NCI-H460 (cell line): ENCODE data around the gene C11orf21. TPM values are rescaled to one million over a fixed set of nuclear protein-coding genes. Genes with fewer than 3 reads are reported as not detected.
A peak's percentile ranks its signal among the peaks of the same experiment; 100 is the strongest.

Experiments
- DNase-seq: peaks from one replicate; pipeline ENCODE4 v3.0.0-alpha.2; 2016; ENCODE audit warnings: low read depth; ENCODE audit errors: extremely low read depth
- total RNA-seq: library from RNA; depleted of rRNA; stranded (reverse); fragments of >200 nt; shearing (Covaris generic); gene quantifications from 2 replicates; pipeline ENCODE4 v1.2.3, GENCODE V29; 2014

C11orf21 gene
- total RNA-seq, 1 experiment from 2014 or later, result not detected

DNA sequence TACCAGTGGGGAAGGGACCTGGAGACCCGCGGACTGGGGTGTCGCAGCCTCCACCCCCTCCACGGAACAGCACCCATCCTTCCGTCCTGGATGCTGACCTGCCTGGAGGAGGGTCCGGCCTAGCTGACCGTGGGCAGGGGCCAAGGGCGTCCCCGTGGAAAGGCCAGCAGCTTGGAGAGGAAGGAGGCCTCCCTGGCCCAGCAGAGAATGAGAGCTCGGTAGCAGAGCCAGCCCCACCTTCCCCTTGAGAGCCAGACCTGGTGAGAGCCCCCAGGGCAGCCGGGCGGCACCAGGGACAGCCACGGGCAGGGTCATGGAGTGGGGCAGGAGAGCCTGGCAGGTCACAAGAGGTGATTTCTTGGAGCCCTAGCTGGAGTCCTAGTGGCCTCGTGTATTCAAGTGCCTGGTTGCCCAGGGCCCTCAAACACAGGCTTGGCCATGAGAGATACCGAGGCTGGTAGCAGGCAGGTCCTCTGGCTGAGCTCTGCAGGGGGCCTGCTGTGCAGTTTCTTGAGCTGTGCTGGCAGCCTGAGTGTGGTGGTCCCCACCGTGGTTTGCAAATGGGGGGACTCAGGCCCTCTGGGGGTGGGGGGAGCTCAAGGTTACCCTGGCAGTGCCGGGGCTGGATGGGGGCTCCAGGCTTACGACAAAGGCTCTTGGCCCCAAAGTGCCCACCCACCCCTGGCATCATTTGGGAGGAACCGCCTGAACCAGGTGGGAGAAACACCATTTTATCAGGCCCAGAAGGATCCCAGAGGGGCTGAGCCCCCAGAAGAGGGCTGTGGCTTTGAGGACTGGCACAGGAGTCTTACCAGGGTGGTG, 7.7 kb upstream of the C11orf21 start:
- DNase-seq, result no peak

DNA sequence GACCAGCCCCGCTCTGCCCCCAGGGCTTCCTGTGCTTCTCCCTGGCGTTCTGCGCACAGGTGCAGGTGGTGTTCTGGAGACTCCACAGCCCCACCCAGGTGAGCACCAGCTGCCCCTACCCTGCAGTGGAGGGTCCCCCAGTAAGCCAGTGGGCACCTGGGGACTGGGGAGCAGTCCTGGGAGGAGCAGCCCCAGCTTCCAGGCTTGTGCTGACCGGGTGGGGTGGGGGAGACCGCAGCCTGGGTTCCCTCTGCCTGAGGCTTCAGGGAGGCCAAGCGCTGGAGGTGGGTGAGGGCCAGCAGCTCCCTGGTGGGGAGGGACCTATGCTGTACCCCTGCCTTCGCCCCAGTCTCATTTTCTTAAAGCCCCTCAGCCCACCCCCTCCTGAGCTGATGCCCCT, 7.0 kb upstream of the C11orf21 start:
- no peak for DNase-seq

- DNase-seq, result no peak
These were observed 6.0 kb upstream of the C11orf21 start for GRCh38 chr11:2307501-2308331.

DNA sequence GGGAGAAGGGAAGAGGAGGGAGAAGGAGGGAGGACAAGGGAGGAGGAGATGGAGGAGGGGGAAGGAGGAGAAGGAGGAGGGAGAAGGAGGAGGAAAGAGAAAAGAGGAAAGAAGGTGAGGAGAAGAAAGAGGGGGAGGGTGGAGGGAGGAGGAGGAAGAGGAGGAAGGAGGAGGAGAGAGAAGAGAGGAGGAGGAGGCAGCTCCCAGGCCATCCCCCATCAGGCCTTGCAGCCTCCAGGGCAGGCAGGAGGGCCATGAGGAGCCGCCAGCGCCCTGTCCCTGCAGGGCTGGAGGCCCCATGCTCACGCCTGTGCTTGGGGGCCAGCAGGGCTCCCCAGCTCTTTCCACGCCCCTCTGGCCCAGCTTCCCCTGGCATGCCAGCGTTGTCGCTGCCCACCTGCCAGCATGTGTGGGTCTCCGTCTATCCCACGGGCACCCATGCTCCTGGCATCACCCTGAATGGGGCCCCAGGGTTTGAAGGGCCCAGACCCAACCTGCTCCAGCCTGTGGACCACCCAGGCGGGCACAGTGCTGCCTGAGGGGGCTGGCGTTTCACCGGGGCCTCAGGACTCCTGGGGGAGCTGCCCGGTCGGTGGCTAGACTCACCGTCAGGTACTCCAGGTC, 5.3 kb upstream of the C11orf21 start:
- DNase-seq, result no peak

GRCh38 chr11:2306452-2306823, 4.7 kb upstream of the C11orf21 start:
- DNase-seq, result no peak

GRCh38 chr11:2305788-2306451, 4.2 kb upstream of the C11orf21 start:
- DNase-seq, result no peak

- peak; percentile 43 for DNase-seq
These were observed 3.5 kb upstream of the C11orf21 start for GRCh38 chr11:2305140-2305778.

GRCh38 chr11:2304506-2305139, 2.9 kb upstream of the C11orf21 start:
- DNase-seq, result no peak

GRCh38 chr11:2303627-2304505, 2.1 kb upstream of the C11orf21 start:
- no peak for DNase-seq

GRCh38 chr11:2302896-2303626, 1.3 kb upstream of the C11orf21 start:
- no peak for DNase-seq

GRCh38 chr11:2302306-2302895, 683 bp upstream of the C11orf21 start:
- DNase-seq, result no peak

- no peak for DNase-seq
These were observed 635 bp downstream of the C11orf21 start for GRCh38 chr11:2300936-2301630.

DNA sequence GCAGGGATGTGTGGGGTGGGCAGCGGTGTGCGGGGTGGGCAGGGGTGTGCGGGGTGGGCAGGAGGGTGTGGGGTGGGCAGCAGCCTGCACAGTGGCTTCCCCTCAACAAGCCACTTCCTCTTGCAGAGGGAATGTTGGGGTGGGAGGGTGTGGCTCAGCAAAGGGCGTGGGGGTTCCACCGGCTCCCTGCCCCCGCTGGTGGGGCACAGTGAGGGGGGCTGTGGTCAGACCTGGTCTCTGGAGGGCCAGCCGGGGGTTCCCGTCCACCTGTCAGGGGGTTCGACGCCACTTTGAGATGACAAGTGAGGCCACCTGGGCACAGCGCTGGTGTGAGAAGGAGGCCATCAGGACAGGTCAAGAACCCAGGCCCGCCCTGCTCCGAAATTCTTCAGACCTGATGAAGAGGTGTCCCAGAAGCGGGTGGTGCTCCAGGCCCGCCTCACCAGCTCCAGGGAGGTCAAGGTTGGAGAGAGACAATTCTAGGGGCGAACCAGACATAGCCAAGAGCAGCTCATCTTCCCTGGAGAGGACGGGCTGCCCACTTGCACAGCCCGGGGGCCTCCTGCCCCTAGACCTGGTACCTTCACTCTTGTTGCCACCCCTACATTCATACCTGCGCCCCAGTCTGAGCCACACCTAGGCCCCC, 1.3 kb downstream of the C11orf21 start:
- no peak for DNase-seq

DNA sequence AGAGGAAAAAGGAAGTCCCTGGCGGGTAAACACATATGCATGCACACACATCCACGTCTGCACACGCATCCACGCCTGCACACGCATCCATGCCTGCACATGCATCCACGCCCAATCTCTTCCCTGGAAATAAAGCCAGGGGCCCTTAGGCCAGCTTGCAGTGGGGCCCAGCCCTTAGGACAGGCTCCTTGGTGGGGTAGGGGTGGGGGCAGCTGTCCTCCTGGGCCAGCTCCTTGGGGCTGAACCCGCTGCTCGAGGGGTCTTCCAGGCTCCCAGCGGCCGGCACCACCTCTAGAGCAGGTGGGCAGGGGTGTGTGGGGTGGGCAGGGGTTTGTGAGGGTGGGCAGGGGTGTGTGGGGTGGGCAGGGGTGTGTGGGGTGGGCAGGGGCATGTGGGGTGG, 1.9 kb downstream of the C11orf21 start:
- no peak for DNase-seq

DNA sequence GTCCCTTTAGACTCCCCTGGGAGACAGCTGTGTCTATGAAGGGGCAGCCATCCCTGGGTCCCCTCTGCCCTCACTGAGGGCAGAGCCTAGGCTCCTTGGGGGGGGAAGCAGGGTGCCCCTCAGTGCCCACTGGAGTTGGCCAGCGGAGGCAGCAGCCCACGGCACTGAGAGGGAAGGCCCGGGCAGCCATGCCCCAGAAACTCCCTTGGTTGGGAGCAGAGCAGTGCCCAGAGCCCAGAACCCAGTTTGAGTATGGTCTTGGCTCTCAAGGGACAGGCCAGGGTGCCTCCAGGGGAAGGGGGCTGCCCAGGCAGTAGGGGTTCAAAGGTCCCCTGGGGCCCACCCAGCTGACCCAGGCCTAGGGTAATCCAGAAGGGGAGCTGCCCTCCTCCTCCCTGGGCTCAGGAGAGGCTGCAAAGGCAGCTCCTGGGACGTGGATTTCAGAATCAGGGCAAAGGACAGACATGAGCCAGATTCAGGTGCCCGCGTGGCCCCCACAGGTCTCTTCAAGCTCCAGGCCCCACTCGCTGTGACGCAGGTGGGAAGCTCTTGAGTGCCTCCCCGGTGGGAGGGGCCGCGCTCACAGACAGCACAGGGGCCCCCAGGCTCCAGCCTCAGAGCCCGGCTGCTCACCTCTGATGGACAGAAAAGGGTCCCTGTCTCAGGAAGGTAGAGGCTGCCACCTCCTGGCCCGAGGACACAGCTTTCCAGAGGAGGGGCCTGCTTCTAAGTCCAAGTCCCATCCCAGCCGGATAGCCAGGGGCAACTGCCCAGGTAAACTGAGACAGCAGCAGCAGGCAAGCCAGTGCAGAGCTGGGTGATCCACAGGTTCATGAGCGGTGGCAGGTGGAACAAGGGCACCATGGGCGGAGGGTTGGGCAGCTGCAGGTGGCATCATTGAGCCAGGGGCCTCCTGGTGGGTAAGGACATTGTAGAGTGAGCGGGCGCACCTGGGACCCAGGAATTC, 2.6 kb downstream of the C11orf21 start:
- DNase-seq, result peak; percentile 14
